Stimulated activated CD8-positive, alpha-beta memory T cell treated with anti-CD3 and anti-CD28 coated beads, Interleukin-4, amount 100 ng/mL, for 48 hours (primary cell): ENCODE results near the gene PCNX3.

Source experiments
- DNase-seq: peaks from one replicate; pipeline ENCODE4 v3.0.0-alpha.2; 2020

PCNX3 gene

DNA sequence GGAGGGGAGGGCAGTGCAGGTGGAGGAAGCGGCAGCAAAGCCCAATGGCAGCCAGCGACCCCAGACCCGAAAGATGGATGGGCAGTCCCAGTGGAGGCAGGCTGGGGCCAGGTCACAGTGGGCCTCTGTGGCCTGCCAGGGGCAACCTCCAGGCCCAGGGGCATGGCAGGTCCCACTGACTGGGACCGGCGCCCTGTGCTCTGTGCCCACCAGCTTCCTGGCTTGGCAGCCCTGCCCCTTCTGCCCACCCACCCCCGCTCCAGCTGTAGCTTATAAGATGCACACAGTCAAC, 15.7 kb upstream of the PCNX3 start:
- no peak for DNase-seq

DNA sequence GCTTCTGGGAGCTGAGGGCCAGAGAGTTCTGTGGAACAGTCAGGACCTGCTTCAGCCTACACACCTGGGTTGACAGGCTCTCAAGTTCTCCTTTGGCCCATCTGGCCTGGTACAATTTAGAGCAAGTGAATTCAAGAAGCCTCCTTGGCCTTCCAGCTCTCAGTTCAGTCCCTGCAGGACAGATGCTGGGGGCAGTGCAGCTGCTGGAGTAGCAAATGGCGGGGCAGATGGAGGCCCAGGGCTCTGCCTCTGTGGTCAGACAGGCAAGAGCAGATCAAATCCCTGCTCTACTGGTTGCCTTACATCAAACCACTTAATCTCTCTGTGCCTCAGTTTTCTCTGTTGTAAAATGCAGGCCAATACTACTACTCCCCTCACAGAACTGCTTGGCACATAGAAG, 11.3 kb upstream of the PCNX3 start:
- no peak for DNase-seq

DNA sequence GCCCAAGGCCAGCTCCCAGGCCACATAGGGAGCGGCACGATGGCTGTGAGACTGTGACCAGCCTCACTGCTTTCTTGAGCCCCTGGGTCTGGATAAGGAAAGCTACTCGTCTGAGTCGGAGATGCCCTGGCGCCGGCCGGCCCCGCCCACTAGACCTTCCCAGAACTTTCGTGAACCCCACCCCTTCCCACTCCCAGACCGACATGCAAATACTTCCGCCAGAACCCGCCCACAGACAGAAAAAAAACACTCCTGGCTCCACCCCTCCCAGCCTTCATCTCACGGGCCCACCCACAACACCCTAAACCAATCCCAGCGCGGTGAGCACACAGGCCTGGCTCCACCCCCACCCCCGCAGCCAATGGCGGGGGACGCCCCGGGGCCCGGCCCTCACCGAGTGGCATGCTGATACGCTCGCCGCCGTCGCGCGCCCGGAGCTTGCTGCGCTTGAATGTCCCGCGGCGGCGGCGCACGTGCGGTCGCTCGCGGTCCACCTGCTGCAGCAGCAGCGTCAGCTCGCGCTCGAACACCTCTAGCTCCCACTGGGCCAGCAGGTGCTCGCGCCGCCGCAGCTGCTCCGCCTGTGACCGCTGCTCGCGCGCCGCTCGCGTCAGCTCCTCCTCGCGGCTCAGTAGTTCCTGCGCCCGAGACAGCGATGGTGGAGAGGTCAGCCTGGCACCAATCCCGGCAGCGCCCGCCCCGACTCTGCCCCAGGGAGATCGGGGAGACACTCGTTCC, 8.5 kb upstream of the PCNX3 start:
- peak; percentile 45 for DNase-seq

DNA sequence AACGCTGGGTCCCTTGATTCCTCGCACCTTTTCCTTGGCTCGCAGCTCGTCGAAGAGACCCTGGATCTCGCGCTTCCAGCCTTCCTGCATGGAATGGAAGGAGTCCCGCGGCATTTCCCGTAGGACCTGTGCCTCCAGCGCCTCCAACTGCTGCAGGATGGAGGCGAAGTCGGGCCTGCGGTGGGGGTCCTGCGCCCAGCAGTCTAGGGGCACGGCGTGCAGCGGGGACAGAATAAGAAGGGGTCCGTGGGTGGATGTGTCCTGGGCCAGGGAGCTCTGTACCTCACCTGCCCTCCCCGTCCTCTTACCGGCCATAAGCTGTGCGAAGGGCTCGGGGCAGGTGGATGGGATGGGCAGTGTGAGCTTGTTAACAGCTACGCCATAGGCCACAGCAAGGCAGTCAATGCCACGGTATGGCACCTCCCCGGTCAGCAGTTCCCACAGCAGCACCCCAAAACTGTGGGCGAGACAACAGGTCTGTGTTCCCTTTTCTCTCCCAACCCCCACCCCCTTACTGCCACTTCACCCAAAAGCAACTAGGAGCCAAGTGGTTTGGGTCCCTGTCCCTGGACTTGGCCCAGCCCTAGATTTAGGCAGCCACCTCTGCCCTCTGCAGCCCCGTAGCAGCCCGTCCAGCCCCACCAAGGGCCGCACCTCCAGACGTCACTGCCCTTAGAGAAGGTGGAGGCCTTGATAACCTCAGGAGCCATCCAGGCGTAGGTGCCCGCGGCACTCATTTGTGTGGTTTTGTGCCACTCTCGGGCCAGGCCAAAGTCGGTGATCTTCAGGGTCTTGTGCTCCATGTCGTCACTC, 7.8 kb upstream of the PCNX3 start:
- no peak for DNase-seq

DNA sequence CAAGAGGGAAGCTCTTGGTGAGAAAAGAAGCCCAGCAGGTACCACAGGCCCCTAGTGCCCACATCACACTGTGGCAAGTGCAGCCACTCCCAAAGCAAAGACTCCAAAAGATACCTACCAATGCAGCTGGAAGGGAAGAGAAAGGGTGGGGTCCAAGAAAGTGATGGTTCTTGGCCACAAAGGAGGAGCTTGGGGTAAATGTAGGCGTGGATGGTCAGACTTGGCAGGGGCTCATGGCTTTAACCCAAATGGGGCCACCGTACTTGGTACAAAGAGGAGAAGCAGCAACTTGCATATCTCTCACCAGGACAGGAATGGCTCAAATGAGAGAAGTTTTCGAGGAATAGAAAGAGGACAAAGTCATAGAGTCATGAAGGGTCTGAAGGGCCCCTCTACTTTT, 6.3 kb upstream of the PCNX3 start:
- no peak for DNase-seq

DNA sequence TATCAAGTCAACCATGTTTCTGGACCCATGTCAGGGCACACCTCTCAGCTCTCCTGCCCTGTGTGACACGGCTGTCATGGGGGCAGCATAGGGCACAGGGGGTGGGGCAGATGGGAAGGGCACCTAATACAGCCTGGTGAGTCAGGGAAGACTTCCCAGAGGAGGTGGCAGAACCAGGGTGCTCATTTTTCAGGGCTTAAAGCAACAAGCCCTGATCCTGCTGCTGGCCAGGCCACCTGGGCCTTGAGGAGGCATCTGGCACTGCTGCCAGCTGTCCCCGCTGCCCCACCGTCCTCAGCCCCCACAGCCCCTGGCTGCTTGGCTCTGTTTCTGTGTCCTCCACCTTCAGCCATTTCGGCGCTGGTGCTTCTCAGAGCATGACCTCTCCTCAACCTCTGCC, 5.9 kb upstream of the PCNX3 start:
- no peak for DNase-seq

DNA sequence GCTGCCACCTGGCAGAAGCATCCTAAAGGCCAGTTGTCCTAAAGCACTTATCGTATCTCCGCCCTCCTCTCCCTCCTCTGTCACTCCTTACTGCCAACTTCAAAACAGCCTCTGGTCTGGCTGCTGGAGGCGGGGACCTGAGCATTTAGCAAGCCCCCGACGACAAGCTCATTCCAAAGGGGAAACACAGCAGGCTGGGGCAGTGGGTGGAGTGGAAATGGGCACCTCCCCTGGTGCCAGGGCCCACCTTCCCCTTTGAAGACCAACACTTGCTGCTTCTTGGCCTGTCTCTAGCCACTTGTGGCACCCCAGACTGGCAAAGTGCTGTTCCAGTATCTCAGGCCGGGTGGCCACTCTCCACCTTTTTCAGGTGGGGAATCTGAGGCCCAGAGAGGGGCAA, 5.2 kb upstream of the PCNX3 start:
- DNase-seq, result no peak

DNA sequence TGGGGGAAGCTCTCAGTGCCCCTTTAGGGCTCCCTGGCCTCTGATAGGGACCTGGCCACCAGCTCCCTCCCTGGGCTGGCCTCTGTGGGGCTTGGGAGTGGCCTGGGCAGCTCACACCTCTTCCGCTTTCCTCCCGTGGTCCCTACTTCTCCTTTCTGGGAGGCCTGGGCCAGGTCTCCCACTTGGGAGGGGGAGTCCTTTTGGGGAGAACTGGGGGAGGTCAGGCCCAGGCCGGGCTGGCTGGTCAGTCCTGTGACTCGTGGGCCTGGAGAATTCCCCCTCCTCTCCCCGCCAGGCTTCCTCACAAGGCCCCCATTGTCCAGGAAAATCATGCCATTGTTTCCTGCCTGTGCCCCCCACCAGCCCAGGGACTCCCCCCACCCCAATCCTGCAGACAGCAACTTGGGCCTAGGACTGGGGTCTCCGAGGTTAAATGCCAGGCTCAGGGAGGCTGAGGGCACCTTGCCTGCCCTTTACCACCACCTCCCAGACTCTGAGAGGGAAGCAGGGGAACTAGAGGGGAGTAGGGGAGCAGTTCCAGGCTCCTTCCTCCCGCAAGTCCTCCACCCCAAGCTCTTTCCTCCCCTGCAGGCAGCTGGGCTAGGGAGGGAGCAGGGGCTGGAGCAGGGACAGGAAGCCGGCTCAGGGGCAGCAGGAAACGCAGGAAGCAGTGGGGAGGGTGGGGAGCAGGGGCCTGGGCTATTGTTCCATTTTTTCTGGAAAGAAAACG, 4.4 kb upstream of the PCNX3 start:
- no peak for DNase-seq

DNA sequence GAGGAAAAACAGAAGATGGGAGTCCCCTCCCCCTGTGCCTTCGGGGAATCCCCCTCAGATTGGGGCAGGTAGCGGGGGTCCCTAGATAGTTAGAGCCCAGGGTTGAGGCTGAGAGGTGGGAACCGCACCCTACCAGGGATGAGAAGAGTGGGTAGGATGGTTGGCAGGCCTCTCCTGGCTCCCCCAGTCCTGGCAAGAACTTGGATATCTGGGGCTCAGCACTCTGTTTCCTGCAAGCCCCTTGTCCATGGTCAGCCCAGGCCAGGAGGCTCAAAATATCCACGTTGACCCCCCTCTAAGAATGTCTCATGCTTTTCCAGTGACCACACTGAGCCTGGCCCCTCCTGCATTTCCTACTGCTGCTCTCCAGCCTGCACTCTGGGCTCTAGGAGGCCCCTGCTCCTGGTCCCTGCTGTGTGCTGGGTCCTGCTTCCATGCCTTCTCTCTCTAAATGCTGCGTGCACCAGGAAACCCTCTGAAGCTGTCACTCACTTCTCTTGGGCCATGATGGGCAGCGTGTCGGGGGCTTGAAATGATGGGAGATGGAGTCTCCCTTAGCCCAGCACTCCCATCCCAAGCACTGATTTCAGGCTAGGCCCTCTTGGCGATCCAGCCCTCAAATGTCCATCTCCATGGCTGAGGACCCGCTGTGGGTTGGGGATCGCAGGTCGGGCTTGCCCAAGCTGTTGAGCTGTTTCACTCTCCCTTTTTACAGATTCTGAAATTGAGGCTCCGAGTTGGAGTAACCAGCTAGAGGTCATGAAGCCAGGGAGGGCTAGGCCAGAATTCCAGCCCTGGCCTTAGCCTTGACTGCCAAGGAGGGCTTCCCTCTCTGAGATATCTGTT, 3.6 kb upstream of the PCNX3 start:
- DNase-seq, result no peak

DNA sequence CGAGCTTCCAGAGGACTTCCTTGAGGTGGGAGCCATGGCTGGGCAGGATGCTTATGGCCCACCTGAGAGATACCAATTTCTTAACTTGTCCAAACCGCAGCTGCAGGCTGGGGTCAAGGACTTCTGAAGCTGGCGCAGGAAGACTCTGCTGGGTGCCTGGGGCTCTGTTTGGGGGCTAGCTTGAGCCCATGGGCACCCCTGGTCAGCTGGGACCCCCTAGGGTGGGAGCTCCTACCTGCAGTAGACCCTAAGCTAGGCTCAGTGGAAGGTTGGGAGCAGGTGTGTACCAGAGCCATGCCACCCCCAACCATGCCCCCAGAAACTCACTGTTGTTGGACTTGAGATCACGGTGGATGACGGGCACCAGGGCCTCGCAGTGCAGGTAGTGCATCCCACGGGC, 2.9 kb upstream of the PCNX3 start:
- DNase-seq, result no peak

DNA sequence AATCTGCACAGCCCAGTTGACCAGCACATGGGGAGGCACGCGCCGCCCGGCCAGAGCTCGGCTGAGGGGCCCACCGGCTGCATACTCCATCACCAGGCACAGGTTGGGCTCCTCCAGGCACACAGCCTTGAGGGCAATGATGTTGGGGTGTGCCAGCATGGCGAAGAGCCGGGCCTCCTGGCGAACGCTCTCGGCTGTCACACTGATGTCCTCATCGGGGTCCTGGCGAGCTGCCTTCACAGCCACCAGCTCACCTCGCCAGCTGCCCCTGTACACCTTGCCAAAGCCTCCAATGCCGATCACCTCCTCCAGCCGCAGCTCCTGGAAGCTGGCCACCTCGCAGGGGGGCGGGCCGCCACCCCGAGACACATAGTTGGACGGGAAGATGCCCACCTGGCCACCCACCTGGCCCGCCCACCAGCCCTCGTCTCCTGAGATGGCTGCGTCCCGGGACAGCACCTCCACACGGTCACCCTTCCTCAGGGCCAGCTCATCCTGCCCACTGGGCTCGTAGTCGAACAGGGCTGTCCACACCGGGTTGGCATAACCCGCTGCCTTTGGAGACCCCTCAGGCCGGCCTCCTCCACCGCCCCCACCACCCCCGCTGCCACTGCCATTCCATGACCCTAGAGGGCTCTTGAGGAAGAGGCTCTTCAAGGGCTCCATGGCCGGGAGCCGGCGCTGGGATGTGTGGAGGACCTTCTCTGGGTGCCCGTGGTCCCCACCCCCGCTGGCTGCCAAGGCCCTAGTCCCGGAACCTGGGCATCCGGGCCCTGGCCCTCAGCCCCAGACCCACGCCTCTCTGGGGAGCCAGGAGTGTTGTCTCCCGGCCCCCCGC, 2.3 kb upstream of the PCNX3 start:
- no peak for DNase-seq

DNA sequence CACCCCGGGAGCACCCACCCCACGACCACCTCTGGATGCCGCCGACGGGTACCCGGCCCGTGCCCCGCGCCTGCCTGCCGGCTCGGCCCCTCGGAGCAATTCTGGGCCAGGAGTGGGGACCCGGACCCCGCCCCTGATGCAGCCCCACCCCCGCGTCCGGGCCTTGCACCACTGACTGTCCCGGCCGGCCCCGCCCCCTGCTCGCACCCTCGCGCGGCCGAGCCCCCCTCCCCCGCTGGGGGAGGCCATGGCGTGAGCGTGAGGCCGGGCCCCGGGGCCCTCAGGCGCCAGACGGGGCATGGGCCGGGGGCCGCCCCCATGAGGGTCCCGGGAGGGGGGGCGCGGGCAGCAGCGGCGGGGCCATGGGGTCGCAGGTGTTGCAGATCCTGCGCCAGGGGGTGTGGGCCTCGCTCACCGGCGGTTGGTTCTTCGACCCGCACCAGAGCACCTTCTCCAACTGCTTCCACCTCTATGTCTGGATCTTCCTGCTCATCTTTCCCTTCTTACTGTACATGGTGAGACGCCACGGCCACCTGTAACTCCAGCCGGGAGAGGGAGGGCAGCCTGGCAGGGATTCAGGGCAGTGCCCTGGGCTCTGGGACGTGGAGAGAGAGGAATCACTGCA, 486 bp downstream of the PCNX3 start:
- peak; percentile 72 for DNase-seq

DNA sequence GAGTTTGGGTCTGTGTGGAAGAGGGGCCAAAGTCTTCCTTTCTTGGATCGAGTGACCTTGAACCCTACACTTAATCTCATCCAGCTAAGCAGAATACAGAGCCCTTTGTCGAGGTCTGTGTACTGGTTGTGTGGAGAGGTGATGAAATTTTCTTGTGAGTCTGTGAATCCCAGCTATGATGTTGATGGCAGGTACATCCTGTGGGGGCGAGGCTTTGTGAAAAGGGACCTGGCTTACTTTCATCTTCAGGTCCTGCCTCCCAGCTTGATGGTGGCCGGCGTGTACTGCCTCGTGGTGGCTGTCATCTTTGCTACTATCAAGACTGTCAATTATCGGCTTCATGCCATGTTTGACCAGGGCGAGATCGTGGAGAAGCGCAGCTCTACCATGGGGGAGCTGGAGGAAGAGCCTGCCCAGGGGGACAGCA, 1.0 kb downstream of the PCNX3 start:
- peak; percentile 41 for DNase-seq

DNA sequence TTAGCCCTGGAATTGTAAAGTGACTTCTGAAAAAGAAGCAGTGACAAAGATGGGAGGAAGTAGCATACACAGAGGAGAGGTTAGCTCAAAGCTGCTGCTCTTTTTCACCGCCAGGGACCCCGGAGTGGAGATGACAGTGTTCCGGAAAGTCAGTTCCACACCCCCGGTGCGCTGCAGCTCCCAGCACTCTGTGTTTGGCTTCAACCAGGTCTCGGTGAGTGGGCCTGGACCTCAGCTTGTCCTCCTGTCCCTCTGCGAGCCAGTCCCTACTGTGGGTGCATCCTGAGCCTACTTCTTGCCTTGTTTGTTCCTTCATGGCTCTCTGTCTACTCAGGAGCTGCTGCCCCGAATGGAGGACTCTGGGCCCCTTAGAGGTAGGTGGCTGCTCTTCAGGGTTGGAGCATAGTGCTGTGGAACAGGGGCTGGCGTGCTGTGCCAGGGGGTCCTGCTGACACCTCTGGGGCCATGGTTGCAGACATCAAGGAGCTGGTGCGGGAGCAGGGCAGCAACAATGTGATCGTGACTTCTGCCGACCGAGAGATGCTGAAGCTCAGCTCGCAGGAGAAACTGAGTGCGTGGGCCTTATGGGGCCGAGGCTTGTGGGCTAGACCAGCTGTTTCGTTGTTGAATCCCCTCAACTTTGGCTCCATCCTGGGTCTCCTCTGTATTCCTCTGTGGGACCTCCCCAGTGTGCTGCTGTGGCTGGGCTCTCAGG, 1.7 kb downstream of the PCNX3 start:
- no peak for DNase-seq

DNA sequence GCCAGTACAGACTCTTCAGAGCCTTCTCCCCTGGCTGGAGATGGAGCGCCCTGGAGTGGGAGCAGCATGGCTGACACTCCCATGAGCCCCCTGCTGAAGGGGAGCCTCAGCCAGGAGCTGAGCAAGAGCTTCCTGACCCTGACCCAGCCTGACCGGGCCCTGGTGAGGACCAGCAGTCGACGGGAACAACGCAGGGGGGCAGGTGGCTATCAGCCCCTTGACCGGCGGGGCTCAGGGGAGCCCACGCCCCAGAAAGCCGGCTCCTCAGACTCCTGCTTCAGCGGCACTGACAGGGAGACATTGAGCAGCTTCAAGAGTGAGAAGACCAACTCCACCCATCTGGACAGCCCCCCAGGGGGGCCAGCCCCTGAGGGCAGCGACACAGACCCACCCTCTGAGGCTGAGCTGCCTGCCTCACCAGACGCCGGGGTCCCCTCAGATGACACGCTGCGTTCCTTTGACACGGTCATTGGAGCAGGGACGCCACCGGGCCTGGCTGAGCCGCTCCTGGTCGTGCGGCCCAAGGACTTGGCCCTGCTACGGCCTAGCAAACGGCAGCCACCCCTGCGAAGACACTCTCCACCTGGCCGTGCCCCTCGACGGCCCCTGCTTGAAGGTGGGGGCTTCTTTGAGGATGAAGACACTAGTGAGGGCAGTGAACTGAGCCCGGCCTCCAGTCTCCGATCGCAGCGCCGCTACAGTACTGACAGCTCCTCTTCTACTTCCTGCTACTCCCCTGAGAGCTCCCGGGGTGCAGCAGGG, 2.6 kb downstream of the PCNX3 start:
- DNase-seq, result no peak

DNA sequence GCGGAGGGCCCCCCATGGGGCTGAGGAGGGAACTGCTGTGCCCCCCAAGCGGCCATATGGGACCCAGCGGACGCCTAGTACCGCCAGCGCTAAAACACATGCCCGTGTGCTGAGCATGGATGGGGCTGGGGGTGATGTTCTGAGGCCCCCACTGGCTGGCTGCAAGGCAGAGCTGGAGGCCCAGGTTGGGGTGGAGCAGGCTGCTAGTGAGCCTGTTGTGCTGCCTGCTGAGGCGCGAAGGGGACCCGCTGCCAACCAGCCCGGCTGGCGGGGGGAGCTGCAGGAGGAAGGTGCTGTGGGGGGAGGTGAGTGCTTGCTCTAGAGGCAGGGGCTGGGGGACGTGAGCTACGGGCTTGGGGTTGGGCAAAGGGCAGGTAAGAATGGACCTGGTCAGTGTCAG, 3.2 kb downstream of the PCNX3 start:
- DNase-seq, result no peak

DNA sequence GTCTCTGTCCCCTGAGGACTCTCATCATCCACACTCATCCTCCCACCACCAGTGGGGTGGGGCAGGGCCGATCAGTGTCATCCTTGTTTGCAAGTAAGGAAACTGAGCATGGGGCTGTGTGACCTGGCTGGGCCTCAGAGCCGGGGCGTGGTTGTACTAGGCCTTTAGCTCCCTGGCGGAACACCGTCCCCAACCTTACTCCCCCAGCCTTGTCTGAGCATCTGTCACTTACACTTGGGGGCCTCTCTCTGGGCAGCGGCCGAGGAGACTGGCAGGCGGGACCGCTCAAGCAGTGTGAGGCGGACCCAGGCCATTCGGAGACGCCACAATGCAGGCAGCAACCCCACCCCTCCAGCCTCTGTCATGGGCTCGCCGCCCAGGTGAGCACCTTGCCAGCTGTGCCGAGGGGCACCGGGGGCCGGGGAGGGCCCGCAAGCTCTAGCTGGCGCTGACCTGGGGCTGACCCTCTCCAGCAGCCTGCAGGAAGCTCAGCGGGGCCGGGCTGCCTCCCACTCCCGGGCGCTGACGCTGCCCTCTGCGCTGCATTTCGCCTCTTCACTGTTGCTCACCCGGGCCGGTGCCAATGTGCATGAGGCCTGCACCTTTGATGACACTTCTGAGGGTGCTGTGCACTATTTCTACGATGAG, 3.8 kb downstream of the PCNX3 start:
- no peak for DNase-seq

DNA sequence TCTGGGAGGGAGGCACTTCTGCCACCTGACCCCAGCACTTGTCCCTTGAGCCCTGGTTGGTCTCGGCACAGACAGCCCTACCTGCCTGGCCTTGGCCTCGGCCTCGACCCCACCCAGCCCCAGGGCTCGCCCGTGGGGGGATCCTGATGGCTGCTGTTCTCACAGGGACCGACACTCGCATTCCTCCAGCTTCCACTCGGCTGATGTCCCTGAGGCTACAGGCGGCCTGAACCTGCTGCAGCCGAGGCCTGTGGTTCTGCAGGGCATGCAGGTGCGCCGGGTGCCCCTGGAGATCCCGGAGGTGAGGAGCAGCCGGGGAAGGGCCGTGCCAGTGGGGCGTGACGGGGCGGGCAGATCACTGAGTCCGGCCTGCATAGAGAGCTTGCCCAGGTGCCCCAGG, 5.1 kb downstream of the PCNX3 start:
- no peak for DNase-seq

DNA sequence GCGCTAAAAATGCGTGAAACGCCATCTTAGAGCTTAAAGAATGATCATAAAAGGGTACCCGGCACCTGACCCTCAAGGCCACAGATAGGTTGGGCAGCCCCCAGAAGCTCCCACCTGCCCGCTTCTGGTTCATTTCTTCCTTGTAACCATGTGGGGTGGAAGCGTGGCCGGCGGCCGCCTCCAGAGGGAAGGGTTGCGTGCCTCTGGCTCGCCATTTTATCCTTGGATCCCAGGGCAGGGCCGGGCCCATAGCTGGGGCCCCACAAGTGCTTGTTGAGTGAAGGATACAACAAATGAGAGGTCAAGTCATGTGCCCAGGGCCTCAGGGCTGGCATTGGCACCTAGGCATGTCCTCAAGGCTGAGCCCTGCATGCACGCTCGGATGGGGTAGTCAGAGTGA, 5.9 kb downstream of the PCNX3 start:
- no peak for DNase-seq

DNA sequence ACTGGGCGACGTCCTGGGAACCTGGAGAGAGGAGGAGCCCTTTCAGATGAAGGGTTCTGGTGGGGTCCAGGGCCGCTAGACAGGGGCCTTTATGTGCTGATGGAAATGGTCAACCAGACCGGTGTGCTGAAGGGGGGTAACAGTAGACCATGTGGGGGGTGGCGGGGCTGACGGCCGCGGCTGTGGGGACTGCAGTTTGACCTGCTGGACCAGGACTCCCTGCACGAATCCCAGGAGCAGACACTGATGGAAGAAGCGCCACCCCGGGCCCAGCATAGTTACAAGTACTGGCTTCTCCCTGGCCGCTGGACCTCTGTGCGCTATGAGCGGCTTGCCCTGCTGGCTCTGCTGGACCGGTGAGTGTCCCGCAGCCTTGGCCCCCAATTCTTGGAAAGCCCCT, 6.4 kb downstream of the PCNX3 start:
- no peak for DNase-seq
